Cardiac muscle cell (in vitro differentiated cells and primary cell): ENCODE data around the gene SHC3. TPM values are rescaled to one million over a fixed set of nuclear protein-coding genes. Genes with fewer than 3 reads are reported as not detected.

Experiments
- DNase-seq, 2 donors: peaks; one replicate each; pipeline versions ENCODE4 v3.0.0 to v3.0.0-alpha.2; 2010 to 2017; ENCODE audit warnings: low read depth in 1 of 2, low spot score in 1 of 2
- H3K27ac ChIP-seq: fragments of 200-600 bp; sonication (generic); 2 replicates; pipeline ENCODE4 v1.5.1; 2016
- H3K27me3 ChIP-seq: fragments of 200-600 bp; sonication (generic); 2 replicates; pipeline ENCODE4 v1.6.0; 2016; ENCODE audit warnings: control low read depth
- H3K36me3 ChIP-seq: fragments of 200-600 bp; sonication (generic); 2 replicates; pipeline ENCODE4 v1.5.1; 2016; ENCODE audit warnings: control low read depth
- H3K4me1 ChIP-seq: fragments of 200-600 bp; sonication (generic); 2 replicates; pipeline ENCODE4 v1.8.1; 2017; ENCODE audit warnings: low read depth, mild to moderate bottlenecking, mixed run types
- H3K4me3 ChIP-seq: fragments of 200-600 bp; sonication (generic); 2 replicates; pipeline ENCODE4 v1.5.1; 2016; ENCODE audit warnings: mild to moderate bottlenecking
- H3K9me3 ChIP-seq: fragments of 200-600 bp; sonication (generic); 2 replicates; pipeline ENCODE4 v1.5.1; 2017; ENCODE audit warnings: low read depth, mild to moderate bottlenecking, control low read depth
- CTCF ChIP-seq: IDR thresholded peaks from 2 replicates; pipeline ENCODE4 v1.5.1; 2012; ENCODE audit warnings: low read depth, mild to moderate bottlenecking, low read length
- polyA plus RNA-seq: library from polyadenylated mRNA; unstranded; fragments of >200 nt; fragmentation: Nextera tagmentation; extraction: Ambion mirVana; gene quantifications from 2 replicates; pipeline ENCODE4 v1.2.1, GENCODE V29; 2016
- total RNA-seq: library from RNA; depleted of rRNA; stranded (reverse); fragments of >200 nt; gene quantifications from 2 replicates; pipeline ENCODE4 v1.2.3, GENCODE V29; 2016

SHC3 gene
- total and polyA plus RNA-seq, 2 experiments from 2014 or later = 0.27 to 0.34 TPM

- DNase-seq = no peak
- Histone ChIP-seq H3K9me3 (no peaks in the 10 kb centered on the region), H3K4me3 (no peak overlapping the region), H3K36me3 (no peaks in the 10 kb centered on the region), H3K4me1 (peaks cover 9% of the 10 kb centered on the region), H3K27me3 (no peaks in the 10 kb centered on the region), H3K27ac (no peak overlapping the region)
- no peak for TF ChIP-seq CTCF
Observed at GRCh38 chr9:88987661-88988060, 191.0 kb downstream of the SHC3 start.

- no peak overlapping the region for H3K27ac ChIP-seq
- peaks cover 4% of the 10 kb centered on the region for H3K4me1 ChIP-seq
- no peaks in the 10 kb centered on the region for H3K9me3 ChIP-seq
- H3K36me3 ChIP-seq = no peaks in the 10 kb centered on the region
- no peaks in the 10 kb centered on the region for H3K27me3 ChIP-seq
- H3K4me3 ChIP-seq = no peak overlapping the region
- no peak for TF ChIP-seq CTCF
- DNase-seq = no peak
Observed at GRCh38 chr9:88986776-88987175, 191.8 kb downstream of the SHC3 start.

GRCh38 chr9:88985616-88986015 is 193.0 kb downstream of the SHC3 start:
- no peak for DNase-seq
- H3K36me3 ChIP-seq = no peaks in the 10 kb centered on the region
- H3K27me3 ChIP-seq = no peaks in the 10 kb centered on the region
- H3K4me3 ChIP-seq = no peak overlapping the region
- H3K4me1 ChIP-seq = peaks cover 4% of the 10 kb centered on the region
- H3K27ac ChIP-seq = no peak overlapping the region
- no peaks in the 10 kb centered on the region for H3K9me3 ChIP-seq
- TF ChIP-seq CTCF = no peak

GRCh38 chr9:88984543-88984883 is 194.1 kb downstream of the SHC3 start:
- Histone ChIP-seq H3K4me1 (no peaks in the 10 kb centered on the region), H3K27me3 (no peaks in the 10 kb centered on the region), H3K36me3 (no peaks in the 10 kb centered on the region), H3K4me3 (no peak overlapping the region), H3K27ac (no peak overlapping the region), H3K9me3 (no peaks in the 10 kb centered on the region)
- DNase-seq = no peak
- TF ChIP-seq CTCF = no peak

- Histone ChIP-seq H3K27ac (no peak overlapping the region), H3K4me3 (no peak overlapping the region), H3K9me3 (no peaks in the 10 kb centered on the region), H3K36me3 (no peaks in the 10 kb centered on the region), H3K27me3 (no peaks in the 10 kb centered on the region), H3K4me1 (no peaks in the 10 kb centered on the region)
- TF ChIP-seq CTCF = no peak
- no peak for DNase-seq
Observed at GRCh38 chr9:88983865-88984542, 194.6 kb downstream of the SHC3 start.

GRCh38 chr9:88980740-88981203 is 197.8 kb downstream of the SHC3 start:
- no peak for TF ChIP-seq CTCF
- no peak for DNase-seq
- Histone ChIP-seq H3K4me3 (no peak overlapping the region), H3K4me1 (no peaks in the 10 kb centered on the region), H3K36me3 (no peaks in the 10 kb centered on the region), H3K27me3 (no peaks in the 10 kb centered on the region), H3K27ac (no peak overlapping the region), H3K9me3 (no peaks in the 10 kb centered on the region)
